HG03457 (cell line): Measurements from ENCODE around the gene CSNK1A1.

Source experiments
- ATAC-seq: cut with Tn5 transposase; IDR thresholded peaks from one replicate; pipeline ENCODE4 v1.9.1; 2021; ENCODE audit warnings: moderate number of reproducible peaks; ENCODE audit not compliant: unreplicated experiment

Gene CSNK1A1

GRCh38 chr5:149575131-149575530 is 23.9 kb upstream of the CSNK1A1 start:
- ATAC-seq = no peak

DNA sequence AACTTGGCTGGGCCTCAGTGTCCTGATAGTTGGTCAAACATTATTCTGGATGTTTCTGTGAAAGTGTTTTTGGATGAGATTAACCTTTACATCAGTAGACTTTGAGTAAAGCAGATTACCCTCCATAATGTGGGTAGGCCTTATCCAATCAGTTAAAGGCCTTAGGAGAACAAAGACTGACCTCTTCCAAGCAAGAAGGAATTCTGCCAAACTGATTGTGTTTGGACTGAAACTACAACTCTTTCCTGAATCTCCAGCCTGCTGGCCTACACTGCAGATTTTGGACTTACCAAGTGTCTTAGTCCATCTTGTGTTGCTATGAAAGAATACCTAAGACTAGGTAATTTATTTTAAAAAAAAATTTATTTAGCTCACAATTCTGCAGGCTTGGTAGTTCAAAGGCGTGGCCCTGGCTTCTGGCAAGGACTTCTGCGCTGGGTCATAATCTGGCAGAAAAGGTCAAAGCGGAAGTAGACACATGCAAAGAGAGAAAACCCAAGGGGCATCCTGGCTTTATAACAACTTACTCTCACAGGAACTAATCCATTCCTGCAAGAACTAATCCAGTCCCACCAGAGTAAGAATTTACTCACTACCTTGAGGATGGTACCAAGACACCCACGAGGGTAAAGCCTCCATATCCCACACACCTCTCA is 21.5 kb upstream of the CSNK1A1 start:
- no peak for ATAC-seq

- no peak for ATAC-seq
Observed at GRCh38 chr5:149572170-149572569, 20.9 kb upstream of the CSNK1A1 start.

GRCh38 chr5:149567226-149567625 is 16.0 kb upstream of the CSNK1A1 start:
- no peak for ATAC-seq

DNA sequence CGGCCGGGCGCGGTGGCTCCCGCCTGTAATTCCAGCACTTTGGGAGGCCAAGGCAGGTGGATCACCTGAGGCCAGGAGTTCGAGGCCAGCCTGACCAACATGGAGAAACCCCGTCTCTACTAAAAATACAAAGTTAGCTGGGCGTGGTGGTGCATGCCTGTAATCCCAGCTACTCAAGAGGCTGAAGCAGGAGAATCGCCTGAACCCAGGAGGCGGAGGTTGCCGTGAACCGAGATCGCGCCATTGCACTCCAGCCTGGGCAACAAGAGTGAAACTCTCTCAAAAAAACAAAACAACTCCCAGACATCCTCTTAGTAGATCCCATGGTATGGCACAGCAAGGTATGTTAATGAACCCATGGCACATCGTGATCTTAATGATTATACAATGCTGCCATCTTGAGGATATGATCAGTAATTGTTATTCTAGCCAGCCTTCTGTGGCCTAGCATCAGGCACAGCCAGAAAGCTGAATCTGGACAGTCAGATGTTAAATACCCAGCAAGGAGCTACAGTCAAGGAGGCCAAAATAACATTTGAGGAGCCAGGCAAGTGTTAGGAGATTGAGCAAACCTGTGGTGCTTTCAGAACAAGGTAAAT is 13.4 kb upstream of the CSNK1A1 start:
- ATAC-seq = peak; percentile 84

DNA sequence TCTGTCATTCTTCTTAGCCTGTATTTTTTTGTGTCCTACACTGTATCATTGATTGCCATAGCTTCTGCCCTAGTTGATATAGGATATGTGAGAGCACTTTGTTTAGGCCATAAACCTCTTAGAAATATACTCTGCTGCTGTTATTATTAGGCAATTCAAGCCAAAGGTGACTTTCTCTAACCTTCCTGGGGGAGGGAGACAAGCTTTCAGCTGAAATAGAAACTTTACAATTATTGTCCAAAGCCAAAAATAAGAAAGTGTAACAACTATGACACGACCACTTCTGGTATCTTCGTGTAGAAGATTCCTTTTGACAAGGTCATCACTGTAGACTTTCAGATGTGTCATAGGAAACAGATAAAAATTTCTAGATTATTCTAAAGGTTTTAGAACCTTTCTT is 12.2 kb upstream of the CSNK1A1 start:
- no peak for ATAC-seq

GRCh38 chr5:149561848-149562247 is 10.6 kb upstream of the CSNK1A1 start:
- no peak for ATAC-seq

- no peak for ATAC-seq
Observed at GRCh38 chr5:149559706-149560105, 8.5 kb upstream of the CSNK1A1 start.

GRCh38 chr5:149552553-149553160 is 1.4 kb upstream of the CSNK1A1 start:
- no peak for ATAC-seq

DNA sequence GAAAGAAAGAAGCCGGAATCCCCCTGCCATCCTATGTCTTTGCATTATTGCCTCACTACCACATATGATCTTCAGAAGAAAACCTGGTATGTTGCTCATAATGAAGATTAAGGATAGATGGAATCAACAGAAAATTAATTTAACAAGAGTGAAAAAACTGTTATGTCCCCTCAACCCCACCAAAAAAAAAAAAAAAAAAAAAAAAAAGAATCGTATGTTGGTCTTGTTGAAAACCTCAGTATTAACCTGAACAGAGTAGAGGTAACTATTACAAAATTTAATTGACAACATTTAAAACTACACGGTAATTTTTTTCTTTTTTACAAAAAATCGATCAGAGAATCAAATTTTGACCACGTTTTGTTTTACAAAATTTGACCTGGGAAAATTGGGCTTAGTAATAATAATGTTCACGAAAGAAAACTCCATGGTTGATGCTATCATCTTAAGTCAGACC is 827 bp upstream of the CSNK1A1 start:
- no peak for ATAC-seq

DNA sequence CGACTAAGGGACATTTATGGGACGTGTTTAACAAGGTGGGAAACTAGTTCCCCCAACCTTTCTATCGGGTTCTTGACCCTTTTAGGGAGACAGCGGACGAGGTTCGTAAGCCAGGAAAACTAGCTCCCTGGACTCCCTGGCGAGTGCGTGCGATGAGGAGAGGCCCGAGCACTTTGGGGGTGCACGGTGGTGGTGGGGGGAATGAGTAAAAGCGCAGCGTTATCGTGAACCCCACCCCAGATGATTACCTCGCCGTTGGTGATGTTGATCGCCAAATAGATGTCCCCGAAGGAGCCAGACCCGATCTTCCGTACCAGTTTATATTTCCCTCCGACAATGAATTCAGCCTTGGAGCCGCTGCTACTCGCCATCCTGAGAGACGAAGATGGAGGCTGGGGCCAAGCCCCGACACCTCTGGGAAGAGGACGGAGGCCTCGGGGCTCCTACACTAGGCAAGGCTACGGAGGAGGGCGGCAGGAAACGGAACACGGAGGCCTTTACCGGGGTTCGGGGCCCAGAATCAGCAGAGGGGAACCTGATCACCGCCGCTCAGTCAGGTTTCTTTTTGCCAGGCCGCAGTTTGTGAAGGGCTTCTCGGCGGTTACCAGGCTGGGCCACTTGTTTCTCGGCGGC is 529 bp downstream of the CSNK1A1 start:
- ATAC-seq = no peak

- no peak for ATAC-seq
Observed at GRCh38 chr5:149550268-149550583, 1.0 kb downstream of the CSNK1A1 start.

DNA sequence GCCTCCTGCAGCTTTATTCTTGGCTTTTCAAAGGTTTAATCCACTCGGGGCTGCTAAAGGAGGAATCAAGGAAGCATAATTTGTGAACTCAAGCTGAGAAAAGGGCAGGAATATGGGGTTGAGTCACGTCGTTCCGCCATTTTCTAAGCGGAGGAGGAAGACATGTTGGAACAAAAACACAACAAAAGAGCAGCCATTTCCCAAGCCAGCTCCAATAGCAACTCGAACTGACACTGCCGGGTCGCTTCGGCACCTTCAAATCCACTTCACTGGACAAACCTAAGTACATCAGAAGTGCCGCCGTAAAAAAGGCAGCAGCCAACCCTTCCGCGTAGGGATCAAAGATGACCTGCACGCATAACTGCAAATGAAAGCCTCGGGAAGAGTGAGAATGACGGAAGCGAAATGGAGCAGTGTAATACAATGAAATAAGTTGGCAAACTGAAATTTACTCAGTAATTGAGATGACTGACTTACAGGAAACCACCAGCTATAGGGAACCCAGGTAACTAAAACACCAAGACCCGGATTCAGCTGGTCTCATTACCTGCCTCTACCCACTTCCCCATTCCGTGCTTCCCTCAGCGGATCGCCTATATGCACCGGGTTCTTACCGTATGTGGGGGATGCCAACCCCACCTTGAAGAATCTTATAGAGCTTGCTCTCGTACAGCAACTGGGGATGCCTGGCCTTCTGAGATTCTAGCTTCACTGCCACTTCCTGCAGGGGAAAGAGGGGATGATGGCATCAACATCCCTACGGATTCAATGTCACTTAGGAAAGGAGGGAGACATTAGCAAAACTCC is 1.6 kb downstream of the CSNK1A1 start:
- peak; percentile 23 for ATAC-seq

- ATAC-seq = no peak
Observed at GRCh38 chr5:149546974-149547373, 4.3 kb downstream of the CSNK1A1 start.

GRCh38 chr5:149545327-149545726 is 5.9 kb downstream of the CSNK1A1 start:
- ATAC-seq = no peak

- ATAC-seq = no peak
Observed at GRCh38 chr5:149544028-149544420, 7.2 kb downstream of the CSNK1A1 start.

DNA sequence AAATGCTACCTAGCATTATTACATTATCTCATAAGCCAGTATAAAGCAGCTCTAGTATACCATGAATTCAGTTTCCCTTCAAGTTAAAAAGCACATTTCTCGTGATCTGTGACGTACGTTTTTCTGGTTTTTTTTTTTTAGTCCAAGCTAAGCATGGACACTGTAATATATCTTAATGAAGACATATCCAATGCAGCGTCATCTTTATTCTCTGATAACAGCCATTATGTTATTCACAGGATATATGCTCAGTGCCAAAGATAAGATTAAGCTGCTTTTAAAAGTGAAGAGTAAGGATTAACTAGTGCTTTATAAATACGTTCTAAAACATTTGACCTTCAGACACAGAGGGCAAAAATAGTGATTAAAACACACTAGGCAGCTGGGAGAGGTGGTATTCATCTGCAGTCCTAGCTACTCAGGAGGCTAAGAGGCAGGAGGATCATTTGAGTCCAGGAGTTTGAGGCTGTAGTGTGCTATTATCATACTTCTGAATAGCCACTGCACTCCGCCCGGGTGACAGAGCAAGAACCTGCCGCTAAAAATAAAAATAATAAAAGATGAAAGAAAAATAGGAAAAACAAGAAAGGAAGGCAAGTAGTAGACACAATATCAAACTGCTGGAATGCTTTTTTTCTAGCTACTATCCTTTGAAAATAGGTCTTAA is 7.7 kb downstream of the CSNK1A1 start:
- no peak for ATAC-seq

GRCh38 chr5:149541893-149542292 is 9.3 kb downstream of the CSNK1A1 start:
- no peak for ATAC-seq

GRCh38 chr5:149540089-149540488 is 11.2 kb downstream of the CSNK1A1 start:
- no peak for ATAC-seq

DNA sequence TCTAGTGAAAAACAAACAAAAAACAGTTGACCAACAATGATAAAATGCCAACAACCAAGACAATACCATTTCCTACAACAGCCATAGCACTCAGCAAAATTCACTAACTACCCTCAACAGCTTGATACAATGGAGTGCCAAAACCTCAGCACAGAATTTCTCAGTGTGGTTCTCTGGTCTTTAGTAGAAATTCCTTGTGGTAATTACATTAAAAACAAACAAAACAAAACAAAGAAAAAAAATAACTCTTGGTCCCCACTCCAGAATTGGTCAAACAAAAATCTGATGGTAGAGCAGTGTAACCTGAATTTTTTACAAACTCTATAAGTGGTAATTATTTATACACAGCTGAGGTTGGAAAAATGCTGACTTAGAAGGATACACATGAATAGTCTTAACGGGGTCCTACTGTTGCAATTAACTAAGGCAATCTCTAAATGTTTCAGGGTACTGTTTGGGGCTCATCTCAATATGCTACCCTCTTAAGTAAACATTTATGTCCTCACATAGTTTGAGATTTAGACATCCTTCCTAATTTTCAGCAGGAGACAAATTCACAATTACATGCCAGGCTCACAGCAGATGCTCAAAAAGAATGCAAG is 13.8 kb downstream of the CSNK1A1 start:
- ATAC-seq = no peak
